Endothelial cell of umbilical vein (primary cell): ENCODE data around the gene KDM4C. TPM values are rescaled to one million over a fixed set of nuclear protein-coding genes. Genes with fewer than 3 reads are reported as not detected.

ENCODE experiments used
- BruUV-seq: library from RNA; stranded (reverse); fragments of 400-500 nt; replicated peaks from 2 replicates; lab custom pipeline; 2021; lab: Mats Ljungman, UMichigan
- CTCF ChIA-PET: fragments of 300-600, 350-600 bp; sonication (Branson Sonifier 250); formaldehyde crosslinking; loops from one replicate; lab custom pipeline; 2021; ENCODE audit warnings: antibody characterized with exemption, inconsistent platforms; lab: Charles Lee
- POLR2A ChIA-PET: fragments of 300-600, 350-600 bp; sonication (Branson Sonifier 250); formaldehyde crosslinking; loops from one replicate; lab custom pipeline; 2021; ENCODE audit warnings: antibody characterized with exemption, inconsistent platforms; lab: Charles Lee
- DNase-seq: peaks from one replicate; pipeline ENCODE4 v3.0.0-alpha.2; 2011; ENCODE audit warnings: low read depth, low spot score
- FAIRE-seq: peaks from 2 replicates; lab custom pipeline; 2011; peaks lifted over from hg19 to GRCh38; lab: Jason Lieb, UNC
- H2AFZ ChIP-seq: 2 replicates; pipeline ENCODE4 v1.6.0; 2012; ENCODE audit warnings: low read depth, low read length, control low read depth, inconsistent platforms
- H3K27ac ChIP-seq: 2 replicates; pipeline ENCODE4 v1.5.1; 2011; ENCODE audit warnings: low read depth, mild to moderate bottlenecking, control low read depth, low read length, moderate library complexity; ENCODE audit not compliant: insufficient read depth
- H3K27me3 ChIP-seq, 2 experiments: 2 replicates each; pipeline versions ENCODE4 v1.6.0 to v1.6.1; 2011; ENCODE audit warnings: low read length in 2 of 2, mixed read lengths in 1 of 2; ENCODE audit not compliant: control insufficient read depth in 2 of 2, insufficient read depth in 2 of 2
- H3K36me3 ChIP-seq, 2 experiments: 2 replicates in 1 of 2; 3 replicates in 1 of 2; pipeline ENCODE4 v1.5.1; 2011; ENCODE audit warnings: low read length in 2 of 2, mild to moderate bottlenecking in 1 of 2, moderate library complexity in 1 of 2; ENCODE audit not compliant: control insufficient read depth in 2 of 2, insufficient read depth in 2 of 2; ENCODE audit errors: extremely low read depth in 1 of 2
- H3K4me1 ChIP-seq: 3 replicates; pipeline ENCODE4 v1.5.1; 2011; ENCODE audit warnings: mild to moderate bottlenecking, low read length; ENCODE audit not compliant: control insufficient read depth, insufficient read depth; ENCODE audit errors: extremely low read depth
- H3K4me2 ChIP-seq: 2 replicates; pipeline ENCODE4 v1.6.1; 2011; ENCODE audit warnings: low read length, control low read depth, mixed read lengths; ENCODE audit not compliant: insufficient read depth
- H3K4me3 ChIP-seq, 3 experiments: fragments of 200-600 bp in 1 of 3; sonication (generic), shearing (Covaris generic) in 1 of 3; replicated peaks in 1 of 3; 2 replicates each; pipeline ENCODE4 v1.5.1; 2011 to 2016; ENCODE audit warnings: control low read depth in 3 of 3, low read length in 3 of 3, mild to moderate bottlenecking in 2 of 3, inconsistent platforms in 1 of 3, low read depth in 1 of 3, moderate library complexity in 1 of 3; ENCODE audit not compliant: insufficient read depth in 1 of 3
- H3K79me2 ChIP-seq: 2 replicates; pipeline ENCODE4 v1.6.0; 2012; ENCODE audit warnings: low read length, inconsistent platforms; ENCODE audit not compliant: control insufficient read depth, insufficient read depth
- H3K9ac ChIP-seq: replicated peaks from 2 replicates; pipeline ENCODE3; 2011; ENCODE audit warnings: low read length, control low read depth; ENCODE audit not compliant: insufficient read depth; ENCODE audit errors: extremely low read depth
- H3K9me1 ChIP-seq: replicated peaks from 3 replicates; pipeline ENCODE4 v1.6.0; 2011; ENCODE audit warnings: mild to moderate bottlenecking, low read length; ENCODE audit not compliant: control insufficient read depth, insufficient read depth; ENCODE audit errors: extremely low read depth
- H3K9me3 ChIP-seq: replicated peaks from 2 replicates; pipeline ENCODE4 v1.5.1; 2012; ENCODE audit warnings: low read length, inconsistent platforms; ENCODE audit not compliant: control insufficient read depth, insufficient read depth
- H4K20me1 ChIP-seq: replicated peaks from 2 replicates; pipeline ENCODE3; 2011; ENCODE audit warnings: mild to moderate bottlenecking, low read length; ENCODE audit not compliant: control insufficient read depth, insufficient read depth; ENCODE audit errors: extremely low read depth
- EZH2 ChIP-seq: IDR thresholded peaks from 2 replicates; pipeline ENCODE4 v1.6.1; 2012; ENCODE audit warnings: borderline replicate concordance, low read depth, mild to moderate bottlenecking, moderate library complexity, low read length, inconsistent platforms; ENCODE audit not compliant: severe bottlenecking
- FOS ChIP-seq: IDR thresholded peaks from 2 replicates; pipeline ENCODE4 v1.6.1; 2011; ENCODE audit warnings: mild to moderate bottlenecking, low read length, moderate library complexity, borderline replicate concordance; ENCODE audit not compliant: insufficient read depth
- GATA2 ChIP-seq: IDR thresholded peaks from 2 replicates; pipeline ENCODE4 v1.7.0; 2011; ENCODE audit warnings: low read depth, mild to moderate bottlenecking, moderate library complexity, mixed read lengths, low read length; ENCODE audit not compliant: insufficient read length, insufficient read depth
- JUN ChIP-seq: IDR thresholded peaks from 2 replicates; pipeline ENCODE4 v1.6.1; 2011; ENCODE audit warnings: borderline replicate concordance, low read depth; ENCODE audit not compliant: insufficient read length, insufficient read depth
- MYC ChIP-seq: IDR thresholded peaks from one replicate; pipeline ENCODE4 v1.6.1; 2011; ENCODE audit warnings: mild to moderate bottlenecking, low read depth, low read length
- POLR2A ChIP-seq: IDR thresholded peaks from 2 replicates; pipeline ENCODE4 v1.6.1; 2012; ENCODE audit warnings: low read depth, mild to moderate bottlenecking, control low read depth, low read length
- POLR2AphosphoS5 ChIP-seq: IDR thresholded peaks from 2 replicates; pipeline ENCODE4 v1.6.1; 2012; ENCODE audit warnings: low read depth, mild to moderate bottlenecking, control low read depth, low read length, moderate library complexity; ENCODE audit not compliant: insufficient read depth
- dilution Hi-C: fragments of 300-500 bp; cut with MboI; formaldehyde crosslinking; loops from one replicate; pipeline ENCODE4 v1.15.0; 2019; ENCODE audit warnings: low sequenced_read_pairs; ENCODE audit not compliant: extremely low pct_ligation_motif_present
- intact Hi-C: fragments of 100-400 bp; cut with micrococcal nuclease; formaldehyde crosslinking; loops from one replicate; pipeline ENCODE4 v1.10.0; 2022
- polyA plus RNA-seq, 4 experiments: library from polyadenylated mRNA; depleted of rRNA in 3 of 4; stranded (reverse) in 3 of 4; unstranded in 1 of 4; fragments of >200 nt; gene quantifications; 2 replicates each; pipeline versions ENCODE4 v1.2.1 to v1.2.3, GENCODE V29; 2011 to 2012; ENCODE audit warnings: missing spikeins in 1 of 4
- total RNA-seq: library from RNA; stranded (reverse); gene quantifications from 2 replicates; pipeline ENCODE4 v1.2.3, GENCODE V29; 2021
- TF ChIP-seq, protein P1 (sequence below): IDR thresholded peaks from 2 replicates; pipeline ENCODE4 v1.6.1; 2011; ENCODE audit not compliant: insufficient read depth, insufficient read length
- TF ChIP-seq, protein P2 (sequence below), 2 donors: IDR thresholded peaks; 1 replicate in 1 of 2; 2 replicates in 1 of 2; pipeline ENCODE4 v1.5.1; 2011; ENCODE audit warnings: low read length in 2 of 2, mild to moderate bottlenecking in 2 of 2, moderate library complexity in 2 of 2, control low read depth in 1 of 2, inconsistent platforms in 1 of 2, low read depth in 1 of 2; ENCODE audit not compliant: insufficient read depth in 1 of 2; ENCODE audit errors: extremely low read depth in 1 of 2

The KDM4C gene
- total and polyA plus RNA-seq, 2 donors (not counting 3 experiments of a cell fraction or from before 2014, with no cell fraction given): 5.4 to 15.0 TPM

DNA sequence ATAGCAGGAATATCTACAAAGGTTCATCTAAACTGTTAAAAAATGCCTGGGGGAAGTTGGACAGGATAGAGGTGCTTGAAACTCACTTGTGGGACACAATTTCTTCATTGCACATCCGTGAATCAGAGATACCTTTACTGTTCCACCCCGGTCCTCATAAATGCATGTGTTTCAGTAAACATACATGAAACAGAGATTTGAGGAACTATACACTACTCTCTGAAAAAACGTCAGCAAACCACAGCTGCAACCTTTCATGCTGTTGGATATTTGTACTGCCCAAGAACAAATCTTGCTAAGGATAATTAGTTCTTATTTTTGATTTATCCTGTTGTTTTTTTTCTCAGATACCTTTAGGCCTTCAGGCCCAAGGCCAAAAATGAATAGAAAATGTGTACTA lies 337.3 kb downstream of the KDM4C start:
- CTCF ChIA-PET: interaction anchor here (1.0 to 2.0 kb wide), 2 partner anchors 13 to 91 kb away, joined by 3 to 4 read pairs; no protein-coding TSS in a partner anchor
- Histone ChIP-seq H3K9ac (no peak overlapping the region), H2AFZ (no peak overlapping the region), H3K9me3 (no peaks in the 10 kb centered on the region), H3K4me2 (no peak overlapping the region), H3K27me3 (no peaks in the 10 kb centered on the region), H3K9me1 (no peaks in the 10 kb centered on the region), H3K36me3 (no peaks in the 10 kb centered on the region), H3K79me2 (no peaks in the 10 kb centered on the region), H3K27ac (no peak overlapping the region), H3K4me1 (peaks cover 19% of the 10 kb centered on the region), H4K20me1 (no peaks in the 10 kb centered on the region), H3K4me3 (no peak overlapping the region)
- POLR2A ChIA-PET: no interaction called here
- dilution Hi-C loops (no loop called here), intact Hi-C loops (no loop called here)
- TF ChIP-seq GATA2 (no peak), JUN (no peak), FOS (no peak)
- BruUV-seq: no TSS peak
- FAIRE-seq: no peak
- DNase-seq: no peak

DNA sequence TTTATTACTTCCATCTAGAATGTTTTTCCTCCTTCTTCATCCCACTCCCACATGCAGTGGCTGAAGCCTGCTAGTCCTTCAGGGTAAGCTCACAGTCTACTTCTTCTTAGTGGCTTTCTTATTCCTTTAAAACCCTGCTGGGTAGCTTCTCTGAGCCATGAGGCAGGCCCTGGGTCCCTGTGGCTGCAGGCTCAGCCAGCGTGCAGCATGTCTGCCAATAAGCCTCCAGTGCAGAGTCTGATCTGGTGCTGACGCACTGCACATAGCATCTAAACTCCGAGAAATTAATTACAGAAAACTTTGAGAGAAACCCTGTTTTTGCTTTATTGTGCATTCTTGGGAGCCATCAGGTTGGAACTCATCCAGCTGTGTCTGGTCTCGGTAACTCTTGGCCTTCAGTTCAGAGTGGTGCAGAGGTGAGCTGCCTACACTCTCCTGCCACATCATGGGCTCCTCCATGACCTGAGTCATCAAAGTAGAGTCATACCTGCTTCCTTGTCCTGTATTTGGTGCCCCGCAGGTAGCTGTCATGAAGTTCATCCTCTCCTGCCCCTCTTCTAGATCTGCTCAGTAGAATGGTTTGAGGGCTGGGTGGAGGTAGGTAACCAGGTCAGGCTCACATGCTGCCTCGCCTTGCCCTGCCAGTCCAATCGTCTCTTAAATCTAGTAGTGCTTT lies 339.4 kb downstream of the KDM4C start:
- H3K36me3 ChIP-seq: no peaks in the 10 kb centered on the region
- DNase-seq: no peak
- ChIA-PET POLR2A (no interaction called here), CTCF (interaction anchor here (0.6 to 2.0 kb wide), 3 partner anchors 44 to 325 kb away, joined by 3 to 5 read pairs (median 4); no protein-coding TSS in a partner anchor)
- intact Hi-C loops (no loop called here), dilution Hi-C loops (no loop called here)
- no peak overlapping the region for H2AFZ ChIP-seq
- H3K9me1 ChIP-seq: no peaks in the 10 kb centered on the region
- no peak overlapping the region for H3K4me2 ChIP-seq
- H3K4me3 ChIP-seq: no peak overlapping the region
- H3K79me2 ChIP-seq: no peaks in the 10 kb centered on the region
- H4K20me1 ChIP-seq: no peaks in the 10 kb centered on the region
- no peaks in the 10 kb centered on the region for H3K27me3 ChIP-seq
- TF ChIP-seq POLR2AphosphoS5: no peak
- no peak for TF ChIP-seq MYC
- TF ChIP-seq EZH2: no peak
- TF ChIP-seq JUN: no peak
- TF ChIP-seq, protein P1, sequence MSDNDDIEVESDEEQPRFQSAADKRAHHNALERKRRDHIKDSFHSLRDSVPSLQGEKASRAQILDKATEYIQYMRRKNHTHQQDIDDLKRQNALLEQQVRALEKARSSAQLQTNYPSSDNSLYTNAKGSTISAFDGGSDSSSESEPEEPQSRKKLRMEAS: no peak
- TF ChIP-seq FOS: no peak
- TF ChIP-seq POLR2A: no peak
- no peak for TF ChIP-seq GATA2
- TF ChIP-seq, protein P2, sequence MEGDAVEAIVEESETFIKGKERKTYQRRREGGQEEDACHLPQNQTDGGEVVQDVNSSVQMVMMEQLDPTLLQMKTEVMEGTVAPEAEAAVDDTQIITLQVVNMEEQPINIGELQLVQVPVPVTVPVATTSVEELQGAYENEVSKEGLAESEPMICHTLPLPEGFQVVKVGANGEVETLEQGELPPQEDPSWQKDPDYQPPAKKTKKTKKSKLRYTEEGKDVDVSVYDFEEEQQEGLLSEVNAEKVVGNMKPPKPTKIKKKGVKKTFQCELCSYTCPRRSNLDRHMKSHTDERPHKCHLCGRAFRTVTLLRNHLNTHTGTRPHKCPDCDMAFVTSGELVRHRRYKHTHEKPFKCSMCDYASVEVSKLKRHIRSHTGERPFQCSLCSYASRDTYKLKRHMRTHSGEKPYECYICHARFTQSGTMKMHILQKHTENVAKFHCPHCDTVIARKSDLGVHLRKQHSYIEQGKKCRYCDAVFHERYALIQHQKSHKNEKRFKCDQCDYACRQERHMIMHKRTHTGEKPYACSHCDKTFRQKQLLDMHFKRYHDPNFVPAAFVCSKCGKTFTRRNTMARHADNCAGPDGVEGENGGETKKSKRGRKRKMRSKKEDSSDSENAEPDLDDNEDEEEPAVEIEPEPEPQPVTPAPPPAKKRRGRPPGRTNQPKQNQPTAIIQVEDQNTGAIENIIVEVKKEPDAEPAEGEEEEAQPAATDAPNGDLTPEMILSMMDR (IDR thresholded peaks at IDR 0.05; ENCODE audit: extremely low read depth in 1 of 2, insufficient read depth in 1 of 2, low read depth in 1 of 2, low read length in 2 of 2): no peak
- H3K9ac ChIP-seq: no peak overlapping the region
- no peaks in the 10 kb centered on the region for H3K9me3 ChIP-seq
- no peak for FAIRE-seq
- H3K27ac ChIP-seq: no peak overlapping the region
- no TSS peak for BruUV-seq
- peaks cover 19% of the 10 kb centered on the region for H3K4me1 ChIP-seq
